GM15510 (cell line): Measurements from ENCODE around the gene XAGE1A.
"Not testable (repeated sequence)": the region's sequence is repeated elsewhere in the genome, so short reads cannot be mapped to it uniquely, and the experiment has no call there.

Source experiments
- POLR2A ChIP-seq: IDR thresholded peaks from 3 replicates; pipeline ENCODE4 v1.6.1; 2011; ENCODE audit warnings: borderline replicate concordance; ENCODE audit not compliant: insufficient read length; ENCODE audit errors: extremely low read depth

The XAGE1A gene, protein sequence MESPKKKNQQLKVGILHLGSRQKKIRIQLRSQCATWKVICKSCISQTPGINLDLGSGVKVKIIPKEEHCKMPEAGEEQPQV

GRCh38 chrX:52495545-52496418 is at the start of gene XAGE1A:
XAGE1A (plus strand) TSS chrX:52495808; CDS start chrX:52497362, 1,554 bp downstream.
- not testable (repeated sequence) for TF ChIP-seq POLR2A

- no peak for TF ChIP-seq POLR2A
Measured at GRCh38 chrX:52504551-52504950, 8.9 kb downstream of the XAGE1A start.

- no peak for TF ChIP-seq POLR2A
Measured at GRCh38 chrX:52507331-52507730, 11.7 kb downstream of the XAGE1A start.

- TF ChIP-seq POLR2A = no peak
Measured at GRCh38 chrX:52509916-52510315, 14.3 kb downstream of the XAGE1A start.

DNA sequence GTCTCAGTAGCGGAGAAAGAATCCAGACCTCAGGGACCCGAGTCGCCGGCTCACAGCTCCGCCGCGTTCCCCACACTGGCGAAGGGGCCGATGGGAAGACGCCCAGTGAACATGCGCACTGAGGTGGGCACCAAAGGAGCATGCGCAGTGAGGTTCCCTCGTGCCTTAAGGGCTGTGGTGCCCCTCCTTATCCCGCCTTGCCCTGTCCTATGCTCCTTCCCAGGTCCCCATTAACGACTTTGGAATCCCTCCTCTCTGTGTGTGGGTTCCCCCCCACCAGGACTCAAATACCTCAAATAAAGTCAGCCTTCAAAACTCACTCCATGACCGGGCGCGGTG is 21.3 kb downstream of the XAGE1A start, which contains the start of gene XAGE1B:
TSS of gene XAGE1B (minus strand) at position 77 of the 339 bp plus-strand sequence. CDS start 1,536 bp downstream, outside the sequence.
- not testable (repeated sequence) for TF ChIP-seq POLR2A

DNA sequence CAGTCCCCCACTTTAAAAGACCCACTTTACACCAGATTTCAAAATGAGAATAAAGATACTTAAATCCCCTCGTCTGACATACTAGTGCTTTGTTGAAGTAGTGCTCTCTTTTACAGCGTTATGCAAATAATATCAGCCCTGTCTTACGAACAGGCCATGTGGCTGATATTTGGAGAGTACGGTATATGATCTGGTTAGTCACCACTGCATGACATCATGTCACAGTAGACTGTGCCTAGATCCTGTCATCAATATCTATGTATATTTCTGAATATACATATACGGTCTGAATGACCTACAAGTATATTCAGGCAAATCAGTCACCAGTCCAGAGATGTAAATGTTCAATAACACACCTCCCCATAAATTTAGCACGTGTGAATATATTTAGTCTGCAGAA is 46.7 kb downstream of the XAGE1A start:
- no peak for TF ChIP-seq POLR2A

- TF ChIP-seq POLR2A = no peak
Measured at GRCh38 chrX:52544147-52544840, 48.7 kb downstream of the XAGE1A start.
